Mammary epithelial cell (primary cell): ENCODE measurements around the gene ATF1.
"Not testable (repeated sequence)": the region's sequence is repeated elsewhere in the genome, so short reads cannot be mapped to it uniquely, and the experiment has no call there.

Experiments
- CTCF ChIP-seq, 2 donors: IDR thresholded peaks in 1 of 2; conservative IDR thresholded peaks in 1 of 2; 2 replicates each; pipeline ENCODE4 v1.5.1; 2011 to 2012; ENCODE audit warnings: inconsistent platforms in 2 of 2, low read length in 2 of 2, mild to moderate bottlenecking in 2 of 2, control low read depth in 1 of 2, low read depth in 1 of 2; ENCODE audit not compliant: insufficient read depth in 1 of 2; ENCODE audit errors: extremely low read depth in 1 of 2
- EZH2 ChIP-seq: IDR thresholded peaks from 2 replicates; pipeline ENCODE4 v1.6.1; 2012; ENCODE audit warnings: low read length, inconsistent platforms, borderline replicate concordance

GRCh38 chr12:50809131-50809530, 45.2 kb downstream of the ATF1 start:
- TF ChIP-seq EZH2; CTCF (conservative IDR thresholded peaks at IDR 0.05 in 1 of 2, IDR thresholded peaks at IDR 0.05 in 1 of 2; ENCODE audit: extremely low read depth in 1 of 2, insufficient read depth in 1 of 2, low read depth in 1 of 2, low read length in 2 of 2): not testable (repeated sequence)
